HepG2 (cell line): Measurements from ENCODE around the gene UNC5A. TPM values are rescaled to one million over a fixed set of nuclear protein-coding genes. Genes with fewer than 3 reads are reported as not detected.

ENCODE experiments used
- CAMTA2 ChIP-seq: sonication (generic); formaldehyde crosslinking; IDR thresholded peaks from 2 replicates; pipeline ENCODE4 v1.4.0; 2020; ENCODE audit warnings: mild to moderate bottlenecking, missing genetic modification reagents, borderline replicate concordance
- DZIP1 ChIP-seq: sonication (generic); formaldehyde crosslinking; IDR thresholded peaks from 2 replicates; pipeline ENCODE4 v1.5.0; 2020; ENCODE audit warnings: mild to moderate bottlenecking, missing genetic modification reagents
- FOXM1 ChIP-seq: sonication (generic); formaldehyde crosslinking; IDR thresholded peaks from 2 replicates; pipeline ENCODE4 v1.5.0; 2020; ENCODE audit warnings: missing genetic modification reagents
- GFI1 ChIP-seq: sonication (generic); formaldehyde crosslinking; IDR thresholded peaks from 2 replicates; pipeline ENCODE4 v1.5.0; 2020; ENCODE audit warnings: missing genetic modification reagents, mild to moderate bottlenecking, borderline replicate concordance
- KDM4B ChIP-seq: sonication (generic); formaldehyde crosslinking; IDR thresholded peaks from 2 replicates; pipeline ENCODE4 v1.4.0; 2020; ENCODE audit warnings: missing genetic modification reagents
- KLF12 ChIP-seq: sonication (generic); formaldehyde crosslinking; IDR thresholded peaks from 2 replicates; pipeline ENCODE4 v1.4.0; 2020; ENCODE audit warnings: missing genetic modification reagents, borderline replicate concordance
- MZF1 ChIP-seq: sonication (generic); formaldehyde crosslinking; IDR thresholded peaks from 2 replicates; pipeline ENCODE4 v1.8.1; 2023; ENCODE audit warnings: mild to moderate bottlenecking, missing genetic modification reagents, borderline replicate concordance
- PCBP1 ChIP-seq: fragments of 200-400 bp; formaldehyde crosslinking; IDR thresholded peaks from 2 replicates; pipeline ENCODE4 v1.6.1; 2017; ENCODE audit warnings: mild to moderate bottlenecking, low read depth, low read length, borderline replicate concordance
- SALL2 ChIP-seq: sonication (generic); formaldehyde crosslinking; IDR thresholded peaks from 2 replicates; pipeline ENCODE4 v1.8.1; 2023; ENCODE audit warnings: mild to moderate bottlenecking, missing genetic modification reagents, inconsistent platforms
- SKIL ChIP-seq: sonication (generic); formaldehyde crosslinking; IDR thresholded peaks from 2 replicates; pipeline ENCODE4 v1.8.0; 2022; ENCODE audit warnings: missing genetic modification reagents, mild to moderate bottlenecking, moderate library complexity, borderline replicate concordance
- SP5 ChIP-seq: IDR thresholded peaks from 2 replicates; pipeline ENCODE4 v1.6.1; 2016; ENCODE audit warnings: low read depth, borderline replicate concordance
- SYNCRIP ChIP-seq: fragments of 200-400 bp; formaldehyde crosslinking; IDR thresholded peaks from 2 replicates; pipeline ENCODE4 v1.6.1; 2018; ENCODE audit warnings: mild to moderate bottlenecking, low read depth, low read length; ENCODE audit not compliant: insufficient read depth
- TMF1 ChIP-seq: sonication (generic); formaldehyde crosslinking; IDR thresholded peaks from 2 replicates; pipeline ENCODE4 v1.8.1; 2022; ENCODE audit warnings: low read depth, missing genetic modification reagents
- TOPORS ChIP-seq: sonication (generic); formaldehyde crosslinking; IDR thresholded peaks from 2 replicates; pipeline ENCODE4 v1.8.0; 2023; ENCODE audit warnings: mild to moderate bottlenecking, missing genetic modification reagents
- ZBTB1 ChIP-seq: sonication (generic); formaldehyde crosslinking; IDR thresholded peaks from 2 replicates; pipeline ENCODE4 v1.4.0; 2020; ENCODE audit warnings: missing genetic modification reagents, borderline replicate concordance
- ZBTB38 ChIP-seq: sonication (generic); formaldehyde crosslinking; IDR thresholded peaks from 2 replicates; pipeline ENCODE4 v1.5.1; 2020; ENCODE audit warnings: mild to moderate bottlenecking, missing genetic modification reagents
- ZBTB46 ChIP-seq: sonication (generic); formaldehyde crosslinking; IDR thresholded peaks from 2 replicates; pipeline ENCODE4 v1.4.0; 2020; ENCODE audit warnings: mild to moderate bottlenecking, missing genetic modification reagents, borderline replicate concordance
- ZNF333 ChIP-seq: sonication (generic); formaldehyde crosslinking; IDR thresholded peaks from 2 replicates; pipeline ENCODE4 v1.4.0; 2020; ENCODE audit warnings: mild to moderate bottlenecking, missing genetic modification reagents, borderline replicate concordance
- ZNF446 ChIP-seq: sonication (generic); formaldehyde crosslinking; IDR thresholded peaks from 2 replicates; pipeline ENCODE4 v1.5.0; 2020; ENCODE audit warnings: mild to moderate bottlenecking, missing genetic modification reagents
- ZNF572 ChIP-seq: sonication (generic); formaldehyde crosslinking; IDR thresholded peaks from 2 replicates; pipeline ENCODE4 v1.5.1; 2020; ENCODE audit warnings: mild to moderate bottlenecking, missing genetic modification reagents
- ZNF598 ChIP-seq: sonication (generic); formaldehyde crosslinking; IDR thresholded peaks from 2 replicates; pipeline ENCODE4 v1.5.1; 2020; ENCODE audit warnings: mild to moderate bottlenecking, missing genetic modification reagents, borderline replicate concordance
- ZNF639 ChIP-seq: conservative IDR thresholded peaks from 2 replicates; pipeline ENCODE4 v1.6.1; 2018; ENCODE audit warnings: missing genetic modification reagents
- ZNF652 ChIP-seq: IDR thresholded peaks from 2 replicates; pipeline ENCODE4 v1.6.1; 2016; ENCODE audit warnings: low read depth, borderline replicate concordance
- ZNF782 ChIP-seq: sonication (generic); formaldehyde crosslinking; IDR thresholded peaks from 2 replicates; pipeline ENCODE4 v1.4.0; 2020; ENCODE audit warnings: missing genetic modification reagents, mild to moderate bottlenecking, borderline replicate concordance
- polyA plus RNA-seq, 8 experiments: library from polyadenylated mRNA; depleted of rRNA in 3 of 8; stranded (reverse) in 7 of 8; unstranded in 1 of 8; fragments of >200 nt; fragmentation: Illumina TruSeq in 4 of 8; extraction: Trizol in 4 of 8; gene quantifications; 2 replicates each; pipeline versions ENCODE4 v1.2.1 to v1.2.3, GENCODE V29; 2011 to 2016; ENCODE audit warnings: low read depth in 4 of 8, missing spikeins in 1 of 8, mixed read lengths in 1 of 8; ENCODE audit not compliant: insufficient read depth in 1 of 8
- total RNA-seq, 5 experiments: library from RNA; depleted of rRNA; stranded (reverse); fragments of >200 nt; fragmentation: Illumina TruSeq; extraction: Trizol; gene quantifications; 2 replicates each; pipeline ENCODE4 v1.2.3, GENCODE V29; 2016; ENCODE audit warnings: low read depth in 1 of 5

UNC5A gene
- total and polyA plus RNA-seq, 2 of the 13 experiments (the other 11 are each of a cell fraction or from before 2014, with no cell fraction given), result not detected

- TF ChIP-seq KLF12 (CRISPR knock-in tag), result peak; percentile 100
- TF ChIP-seq SP5, result peak; percentile 93
- peak; percentile 99 for TF ChIP-seq ZBTB1
- peak; percentile 100 for TF ChIP-seq MZF1 (CRISPR knock-in tag)
- peak; percentile 98 for TF ChIP-seq ZNF572 (CRISPR knock-in tag)
- TF ChIP-seq ZNF652 (CRISPR knock-in tag), result peak; percentile 87
- TF ChIP-seq FOXM1, result peak; percentile 99
- TF ChIP-seq TOPORS (CRISPR knock-in tag), result peak; percentile 100
- peak; percentile 100 for TF ChIP-seq ZBTB38 (CRISPR knock-in tag)
- peak; percentile 100 for TF ChIP-seq CAMTA2 (CRISPR knock-in tag)
- TF ChIP-seq ZNF782 (CRISPR knock-in tag), result peak; percentile 100
- peak; percentile 100 for TF ChIP-seq ZNF446 (CRISPR knock-in tag)
- peak; percentile 100 for TF ChIP-seq DZIP1 (CRISPR knock-in tag)
- peak; percentile 96 for TF ChIP-seq GFI1 (CRISPR knock-in tag)
- peak; percentile 100 for TF ChIP-seq SALL2 (CRISPR knock-in tag)
- TF ChIP-seq SYNCRIP, result no peak
- no peak for TF ChIP-seq PCBP1
- TF ChIP-seq SKIL (CRISPR knock-in tag), result peak; percentile 97
- TF ChIP-seq TMF1 (CRISPR knock-in tag), result peak; percentile 100
- TF ChIP-seq ZNF598 (CRISPR knock-in tag), result peak; percentile 100
- peak; percentile 100 for TF ChIP-seq ZNF639 (CRISPR knock-in tag)
- TF ChIP-seq ZNF333 (CRISPR knock-in tag), result peak; percentile 100
- peak; percentile 86; the same call in 1 of the 2 replicates for TF ChIP-seq ZBTB46 (CRISPR knock-in tag)
- TF ChIP-seq KDM4B (CRISPR knock-in tag), result peak; percentile 100
Measured at GRCh38 chr5:176837707-176838115, 27.4 kb downstream of the UNC5A start (continued).
